SU-DHL-6 (cell line): ENCODE results near the gene ST6GALNAC3.
"Not testable (repeated sequence)": the region's sequence is repeated elsewhere in the genome, so short reads cannot be mapped to it uniquely, and the experiment has no call there.

Experiments used
- H2AFZ ChIP-seq: fragments of 200-600 bp; sonication (generic); 2 replicates; pipeline ENCODE4 v1.6.1; 2014; ENCODE audit warnings: low read depth, mild to moderate bottlenecking, moderate library complexity, mixed read lengths, antibody characterized with exemption, low read length; ENCODE audit not compliant: severe bottlenecking
- H3F3A ChIP-seq: fragments of 200-600 bp; shearing (Covaris generic); 2 replicates; pipeline ENCODE4 v1.6.0; 2016; ENCODE audit warnings: antibody characterized with exemption, mild to moderate bottlenecking; ENCODE audit not compliant: insufficient read depth
- H3K27ac ChIP-seq: fragments of 200-600 bp; sonication (generic); 2 replicates; pipeline ENCODE4 v1.5.1; 2016; ENCODE audit warnings: low read depth, mild to moderate bottlenecking, low read length, moderate library complexity, mixed read lengths
- H3K27me3 ChIP-seq: fragments of 200-600 bp; sonication (generic), shearing (Covaris generic); 2 replicates; pipeline ENCODE4 v1.6.0; 2014; ENCODE audit warnings: mild to moderate bottlenecking, low read length
- H3K36me3 ChIP-seq: fragments of 200-600 bp; sonication (generic); 2 replicates; pipeline ENCODE4 v1.6.1; 2014; ENCODE audit warnings: mild to moderate bottlenecking, low read length, mixed read lengths
- H3K4me2 ChIP-seq: fragments of 300-600, 200-600 bp; shearing (Covaris generic), sonication (generic); 2 replicates; pipeline ENCODE4 v1.6.0; 2014; ENCODE audit warnings: low read length, low read depth, mild to moderate bottlenecking; ENCODE audit not compliant: poor library complexity, severe bottlenecking
- H3K4me3 ChIP-seq: fragments of 200-600 bp; sonication (generic); 2 replicates; pipeline ENCODE4 v1.5.1; 2014; ENCODE audit warnings: antibody characterized with exemption, low read length, mild to moderate bottlenecking, mixed read lengths; ENCODE audit not compliant: insufficient read depth, poor library complexity, severe bottlenecking
- H3K79me2 ChIP-seq: fragments of 200-600 bp; sonication (generic); 2 replicates; pipeline ENCODE4 v1.6.1; 2014; ENCODE audit warnings: mild to moderate bottlenecking, low read length, moderate library complexity; ENCODE audit not compliant: insufficient read depth
- H3K9ac ChIP-seq: fragments of 200-600 bp; sonication (generic); 2 replicates; pipeline ENCODE4 v1.7.0; 2014; ENCODE audit warnings: mild to moderate bottlenecking, low read length
- H3K9me2 ChIP-seq: fragments of 200-600 bp; sonication (generic); replicated peaks from 2 replicates; pipeline ENCODE4 v1.6.1; 2014; ENCODE audit warnings: low read length; ENCODE audit not compliant: insufficient read depth
- H3K9me3 ChIP-seq: fragments of 200-600 bp; sonication (generic); 2 replicates; pipeline ENCODE4 v1.6.1; 2014; ENCODE audit warnings: low read length, mixed read lengths; ENCODE audit not compliant: insufficient read depth
- H4K20me1 ChIP-seq: fragments of 200-600 bp; sonication (generic); 2 replicates; pipeline ENCODE4 v1.6.1; 2014; ENCODE audit warnings: low read depth, mild to moderate bottlenecking, antibody characterized with exemption, low read length, moderate library complexity, mixed read lengths
- CTCF ChIP-seq: fragments of 200-600 bp; sonication (generic); IDR thresholded peaks from one replicate; pipeline ENCODE4 v1.5.1; 2017; ENCODE audit warnings: antibody characterized with exemption, mild to moderate bottlenecking, low read length, moderate library complexity; ENCODE audit not compliant: insufficient read depth, poor library complexity, severe bottlenecking
- EZH2phosphoT487 ChIP-seq: fragments of 200-600 bp; sonication (generic), shearing (Covaris generic); conservative IDR thresholded peaks from 2 replicates; pipeline ENCODE4 v1.6.1; 2018; ENCODE audit warnings: mild to moderate bottlenecking, antibody characterized with exemption, low read length, moderate library complexity, mixed read lengths

The ST6GALNAC3 gene

GRCh38 chr1:76115171-76115570, 40.6 kb downstream of the ST6GALNAC3 start:
- H3K27ac ChIP-seq = no peak overlapping the region
- H3K79me2 ChIP-seq = no peaks in the 10 kb centered on the region
- no peaks in the 10 kb centered on the region for H3K36me3 ChIP-seq
- no peaks in the 10 kb centered on the region for H3K9me3 ChIP-seq
- H3F3A ChIP-seq = no peaks in the 10 kb centered on the region
- H4K20me1 ChIP-seq = no peaks in the 10 kb centered on the region
- H3K4me2 ChIP-seq = no peak overlapping the region
- H3K9me2 ChIP-seq = no peaks in the 10 kb centered on the region
- H3K4me3 ChIP-seq = no peak overlapping the region
- no peak for TF ChIP-seq CTCF
- no peak for TF ChIP-seq EZH2phosphoT487
- no peak overlapping the region for H2AFZ ChIP-seq
- no peak overlapping the region for H3K9ac ChIP-seq
- no peaks in the 10 kb centered on the region for H3K27me3 ChIP-seq

- H3K9me2 ChIP-seq = no peaks in the 10 kb centered on the region
- H3K9ac ChIP-seq = no peak overlapping the region
- H3K4me2 ChIP-seq = no peak overlapping the region
- H4K20me1 ChIP-seq = no peaks in the 10 kb centered on the region
- TF ChIP-seq EZH2phosphoT487 = no peak
- TF ChIP-seq CTCF = no peak
- H3K4me3 ChIP-seq = no peak overlapping the region
- no peaks in the 10 kb centered on the region for H3K79me2 ChIP-seq
- H2AFZ ChIP-seq = no peak overlapping the region
- no peaks in the 10 kb centered on the region for H3K27me3 ChIP-seq
- no peaks in the 10 kb centered on the region for H3K9me3 ChIP-seq
- no peaks in the 10 kb centered on the region for H3K36me3 ChIP-seq
- no peaks in the 10 kb centered on the region for H3F3A ChIP-seq
- no peak overlapping the region for H3K27ac ChIP-seq
These were observed 47.3 kb downstream of the ST6GALNAC3 start for GRCh38 chr1:76121850-76122249.

GRCh38 chr1:76122271-76122670, 47.7 kb downstream of the ST6GALNAC3 start:
- Histone ChIP-seq H3K27ac (no peak overlapping the region), H3K79me2 (no peaks in the 10 kb centered on the region), H3K4me3 (no peak overlapping the region), H3K4me2 (no peak overlapping the region), H3K36me3 (no peaks in the 10 kb centered on the region), H3K9ac (no peak overlapping the region), H4K20me1 (no peaks in the 10 kb centered on the region), H3K27me3 (no peaks in the 10 kb centered on the region), H3F3A (no peaks in the 10 kb centered on the region), H2AFZ (no peak overlapping the region), H3K9me3 (no peaks in the 10 kb centered on the region), H3K9me2 (no peaks in the 10 kb centered on the region)
- TF ChIP-seq EZH2phosphoT487 (no peak), CTCF (no peak)

- H4K20me1 ChIP-seq, H3K9me3 ChIP-seq, H3K4me2 ChIP-seq, H3F3A ChIP-seq, H2AFZ ChIP-seq, H3K79me2 ChIP-seq, H3K9ac ChIP-seq, H3K9me2 ChIP-seq, H3K27me3 ChIP-seq, H3K4me3 ChIP-seq, H3K36me3 ChIP-seq, H3K27ac ChIP-seq: not testable (repeated sequence)
These were observed 49.0 kb downstream of the ST6GALNAC3 start for GRCh38 chr1:76123411-76124064.
